Small intestine (tissue), 7 donors: ENCODE measurements around the gene KMT2C. TPM values are rescaled to one million over a fixed set of nuclear protein-coding genes. Genes with fewer than 3 reads are reported as not detected.
"Not testable (repeated sequence)": the region's sequence is repeated elsewhere in the genome, so short reads cannot be mapped to it uniquely, and the experiment has no call there.

ENCODE experiments used
- DNase-seq, 2 donors: peaks; one replicate each; pipeline versions ENCODE4 v3.0.0 to v3.0.0-alpha.2; 2013
- FAIRE-seq: peaks from 2 replicates; lab custom pipeline; 2012; peaks lifted over from hg19 to GRCh38; lab: Jason Lieb, UNC
- H3K27ac ChIP-seq, 3 donors: one replicate each; pipeline ENCODE4 v1.5.1; 2013; ENCODE audit warnings: low read length in 2 of 3, mild to moderate bottlenecking in 2 of 3, control low read depth in 1 of 3, inconsistent platforms in 1 of 3, low read depth in 1 of 3, moderate library complexity in 1 of 3
- H3K27me3 ChIP-seq, 3 donors: one replicate each; pipeline ENCODE4 v1.6.1; 2013; ENCODE audit warnings: low read length in 3 of 3, inconsistent platforms in 1 of 3; ENCODE audit not compliant: control insufficient read depth in 3 of 3, insufficient read depth in 3 of 3
- H3K36me3 ChIP-seq, 3 donors: one replicate each; pipeline ENCODE4 v1.6.1; 2013; ENCODE audit warnings: low read length in 3 of 3, inconsistent platforms in 1 of 3, low read depth in 1 of 3, mild to moderate bottlenecking in 1 of 3, moderate library complexity in 1 of 3; ENCODE audit not compliant: control insufficient read depth in 3 of 3, insufficient read depth in 2 of 3
- H3K4me1 ChIP-seq, 3 donors: one replicate each; pipeline ENCODE4 v1.6.1; 2013; ENCODE audit warnings: low read length in 2 of 3, inconsistent platforms in 1 of 3, low read depth in 1 of 3, mild to moderate bottlenecking in 1 of 3, moderate library complexity in 1 of 3; ENCODE audit not compliant: control insufficient read depth in 3 of 3, insufficient read depth in 2 of 3
- H3K4me3 ChIP-seq, 3 donors: one replicate each; pipeline ENCODE4 v1.5.1; 2013; ENCODE audit warnings: low read length in 3 of 3, control low read depth in 1 of 3, inconsistent platforms in 1 of 3, low read depth in 1 of 3, mild to moderate bottlenecking in 1 of 3, moderate library complexity in 1 of 3
- H3K9me3 ChIP-seq, 2 donors: one replicate each; pipeline ENCODE4 v1.6.1; 2013; ENCODE audit warnings: low read depth in 1 of 2, low read length in 1 of 2; ENCODE audit not compliant: control insufficient read depth in 2 of 2, insufficient read depth in 1 of 2
- WGBS, 3 donors: extraction: QIAGEN DNeasy Blood & Tissue Kit; methylation state at CpG; one replicate each; pipeline ENCODE4 v1.1.7; 2013; 5-methylcytosine and 5-hydroxymethylcytosine counted together
- polyA plus RNA-seq, 4 donors: library from polyadenylated mRNA; stranded (reverse) in 3 of 4; unstranded in 1 of 4; fragments of 200-250 nt in 3 of 4; fragments of 120-200 nt in 1 of 4; gene quantifications; one replicate each; pipeline versions ENCODE4 v1.2.1 to v1.2.3, GENCODE V29; 2013
- donor health status: healthy with polysubstance abuse.
- donor health status: control.
- donor health status: control.
- donor health status: Bipolar disorder and iron deficiency.
- donor health status: healthy.

KMT2C gene
- polyA plus RNA-seq, 4 donors, result 5.7 to 34.8 (median 8.6) TPM

DNA sequence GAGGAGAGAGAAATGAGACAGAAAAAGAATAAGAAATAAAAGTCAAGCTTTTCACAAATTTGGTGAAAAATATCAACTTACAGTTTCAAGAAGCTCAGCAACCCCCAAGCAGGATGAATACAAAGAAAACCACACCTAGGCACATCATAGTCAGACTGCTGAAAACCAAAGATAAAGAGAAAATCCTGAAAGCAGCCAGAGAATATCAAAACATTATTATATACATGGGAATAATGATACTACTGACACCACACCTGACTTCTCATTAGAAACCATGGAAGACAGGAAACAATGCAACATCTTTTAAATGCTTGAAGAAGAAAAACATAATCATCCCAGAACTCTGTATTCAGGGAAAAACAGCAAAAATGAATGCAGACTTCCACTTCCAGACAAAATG, 149.6 kb downstream of the KMT2C start:
- H3K27me3 ChIP-seq, DNase-seq, H3K4me3 ChIP-seq, H3K4me1 ChIP-seq, H3K27ac ChIP-seq: not testable (repeated sequence)
- H3K36me3 ChIP-seq, result peaks cover 0 to 10% (median 0%) of the 10 kb centered on the region in 3 donors
- FAIRE-seq, result peak; percentile 97
- H3K9me3 ChIP-seq, result peaks cover 0 to 14% of the 10 kb centered on the region in 2 donors

DNA sequence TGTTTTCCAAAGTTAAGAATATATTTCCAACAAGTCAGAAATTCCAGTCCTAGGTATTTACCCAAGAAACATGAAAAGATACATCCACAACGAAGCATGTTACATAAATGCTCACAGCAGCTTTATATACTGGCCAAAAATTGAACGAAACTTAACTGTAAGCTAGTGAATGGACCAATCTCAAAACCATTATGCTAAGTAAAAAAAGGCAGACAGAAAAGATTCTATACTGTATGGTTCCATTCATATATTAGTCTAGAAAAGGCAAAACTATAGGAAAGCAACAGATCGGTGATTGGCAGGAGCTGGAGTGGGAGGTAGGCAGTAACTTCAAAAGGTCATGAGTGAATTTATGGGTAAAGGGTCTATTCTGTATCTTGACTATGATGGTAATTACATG, 150.8 kb downstream of the KMT2C start:
- H3K27ac ChIP-seq, FAIRE-seq, H3K36me3 ChIP-seq, H3K27me3 ChIP-seq, H3K4me1 ChIP-seq, H3K4me3 ChIP-seq, DNase-seq: not testable (repeated sequence)
- 90 to 91% (median 90%) methylated on average over 3 of the region's 3 CpGs for WGBS, 3 donors
- H3K9me3 ChIP-seq, result peaks cover 0 to 14% of the 10 kb centered on the region in 2 donors

DNA sequence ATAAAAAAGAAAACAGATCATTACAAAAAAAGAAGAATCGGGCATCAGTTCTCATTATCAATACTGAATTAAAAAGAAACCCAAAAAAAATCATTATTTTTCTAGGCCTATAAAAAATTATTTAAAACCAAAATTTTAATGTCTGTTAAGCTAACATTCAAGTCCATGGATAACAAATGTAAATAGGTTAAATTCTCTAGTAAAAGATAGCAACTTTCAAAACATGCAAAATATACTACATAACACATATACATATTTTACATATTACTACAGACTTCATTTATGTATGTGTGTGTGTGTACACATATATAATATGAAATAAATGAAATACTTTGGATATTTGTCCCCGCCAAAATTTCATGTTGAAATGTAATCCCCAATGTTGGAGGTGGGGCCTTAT, 158.1 kb downstream of the KMT2C start:
- not testable (repeated sequence) for H3K36me3 ChIP-seq, H3K27me3 ChIP-seq, H3K9me3 ChIP-seq, H3K27ac ChIP-seq, DNase-seq, H3K4me3 ChIP-seq, H3K4me1 ChIP-seq
- WGBS, 3 donors, result 97 to 98% (median 97%) methylated on average over 2 of the region's 2 CpGs
- peak; percentile 79 for FAIRE-seq

GRCh38 chr7:152270427-152270826, 165.4 kb downstream of the KMT2C start:
- H3K36me3 ChIP-seq, result peaks cover 0 to 12% (median 0%) of the 10 kb centered on the region in 3 donors
- not testable (repeated sequence) for H3K27ac ChIP-seq, H3K27me3 ChIP-seq, H3K4me3 ChIP-seq, FAIRE-seq, DNase-seq, H3K4me1 ChIP-seq, H3K9me3 ChIP-seq
- 96 to 98% (median 97%) methylated on average over 2 of the region's 2 CpGs for WGBS, 3 donors

- FAIRE-seq, H3K27me3 ChIP-seq, H3K27ac ChIP-seq, H3K4me1 ChIP-seq, H3K9me3 ChIP-seq, DNase-seq, H3K4me3 ChIP-seq: not testable (repeated sequence)
- H3K36me3 ChIP-seq, result peaks cover 0 to 15% (median 3%) of the 10 kb centered on the region in 3 donors
- 75 to 85% (median 85%) methylated on average over 2 of the region's 2 CpGs for WGBS, 3 donors
Measured at GRCh38 chr7:152266859-152267258, 168.9 kb downstream of the KMT2C start.

GRCh38 chr7:152264915-152265314, 170.9 kb downstream of the KMT2C start:
- H3K4me1 ChIP-seq, DNase-seq, FAIRE-seq, H3K27ac ChIP-seq, H3K9me3 ChIP-seq, H3K4me3 ChIP-seq, H3K27me3 ChIP-seq: not testable (repeated sequence)
- H3K36me3 ChIP-seq, result peaks cover 0 to 13% (median 3%) of the 10 kb centered on the region in 3 donors
- WGBS, 3 donors, result 65 to 75% (median 71%) methylated on average over 5 of the region's 5 CpGs

GRCh38 chr7:152262146-152262545, 173.7 kb downstream of the KMT2C start:
- not testable (repeated sequence) for DNase-seq, H3K36me3 ChIP-seq, FAIRE-seq, H3K27me3 ChIP-seq, H3K4me1 ChIP-seq, H3K9me3 ChIP-seq, H3K27ac ChIP-seq, H3K4me3 ChIP-seq
- 93 to 97% (median 95%) methylated on average over 8 of the region's 8 CpGs for WGBS, 3 donors

DNA sequence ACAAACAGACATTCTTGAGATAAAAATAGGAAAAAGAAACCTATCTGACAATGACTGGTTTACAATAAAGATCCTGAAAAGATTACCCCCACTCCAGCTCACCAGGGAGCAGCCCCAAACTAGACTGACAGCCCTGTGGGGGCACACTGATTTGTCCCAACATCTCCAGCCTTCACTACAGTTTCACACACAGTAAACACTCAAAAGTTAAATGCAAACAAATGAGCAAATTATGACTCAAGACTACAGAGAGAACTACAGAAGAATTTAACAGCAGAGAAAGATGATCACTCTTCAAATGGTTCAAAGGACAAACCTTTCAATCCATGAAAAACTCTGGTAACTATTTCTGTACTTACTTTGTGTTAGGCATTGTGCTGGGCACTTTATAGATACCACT, 176.2 kb downstream of the KMT2C start:
- H3K27me3 ChIP-seq, FAIRE-seq, H3K36me3 ChIP-seq, H3K4me3 ChIP-seq, H3K27ac ChIP-seq, H3K4me1 ChIP-seq, H3K9me3 ChIP-seq, DNase-seq: not testable (repeated sequence)

DNA sequence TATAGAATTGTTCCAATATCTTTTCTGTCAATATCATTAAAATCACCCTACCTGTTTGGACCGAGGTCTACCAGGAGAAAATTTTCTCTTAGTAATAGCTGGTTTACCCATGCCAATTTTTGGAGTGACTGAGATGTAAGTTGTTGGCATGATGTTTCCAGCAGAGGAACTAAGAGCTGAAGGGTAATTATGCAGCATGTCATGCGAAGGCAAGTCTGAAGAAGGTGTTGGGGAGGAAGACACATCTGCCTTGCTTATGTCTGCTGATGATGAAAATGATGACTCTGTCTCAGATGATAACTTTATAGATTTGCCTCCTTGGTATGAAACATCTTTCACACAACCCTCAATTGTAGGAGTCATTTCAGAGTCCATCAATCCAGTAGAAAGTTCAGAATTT, 188.0 kb downstream of the KMT2C start:
- DNase-seq, H3K9me3 ChIP-seq, H3K27ac ChIP-seq, H3K4me1 ChIP-seq, H3K4me3 ChIP-seq, H3K27me3 ChIP-seq, H3K36me3 ChIP-seq: not testable (repeated sequence)
- WGBS, 3 donors, result 77 to 91% (median 79%) methylated on average over 2 of the region's 2 CpGs
- FAIRE-seq, result peak; percentile 95
